T47D (cell line): ENCODE results near the gene SNPH.

Experiments
- DNase-seq, 2 experiments: peaks; one replicate each; pipeline versions ENCODE4 v3.0.0 to v3.0.0-alpha.2; 2011 to 2012; ENCODE audit warnings: low read depth in 1 of 2, low spot score in 1 of 2
- JUND ChIP-seq: IDR thresholded peaks from 2 replicates; pipeline ENCODE4 v1.6.1; 2012; ENCODE audit warnings: low read depth
- in situ Hi-C: cut with HindIII; loops from 2 replicates; pipeline ENCODE4 v1.10.0; 2016; ENCODE audit warnings: low sequenced_read_pairs, low pct_unique_long_range_greater_than_20kb

Gene SNPH

DNA sequence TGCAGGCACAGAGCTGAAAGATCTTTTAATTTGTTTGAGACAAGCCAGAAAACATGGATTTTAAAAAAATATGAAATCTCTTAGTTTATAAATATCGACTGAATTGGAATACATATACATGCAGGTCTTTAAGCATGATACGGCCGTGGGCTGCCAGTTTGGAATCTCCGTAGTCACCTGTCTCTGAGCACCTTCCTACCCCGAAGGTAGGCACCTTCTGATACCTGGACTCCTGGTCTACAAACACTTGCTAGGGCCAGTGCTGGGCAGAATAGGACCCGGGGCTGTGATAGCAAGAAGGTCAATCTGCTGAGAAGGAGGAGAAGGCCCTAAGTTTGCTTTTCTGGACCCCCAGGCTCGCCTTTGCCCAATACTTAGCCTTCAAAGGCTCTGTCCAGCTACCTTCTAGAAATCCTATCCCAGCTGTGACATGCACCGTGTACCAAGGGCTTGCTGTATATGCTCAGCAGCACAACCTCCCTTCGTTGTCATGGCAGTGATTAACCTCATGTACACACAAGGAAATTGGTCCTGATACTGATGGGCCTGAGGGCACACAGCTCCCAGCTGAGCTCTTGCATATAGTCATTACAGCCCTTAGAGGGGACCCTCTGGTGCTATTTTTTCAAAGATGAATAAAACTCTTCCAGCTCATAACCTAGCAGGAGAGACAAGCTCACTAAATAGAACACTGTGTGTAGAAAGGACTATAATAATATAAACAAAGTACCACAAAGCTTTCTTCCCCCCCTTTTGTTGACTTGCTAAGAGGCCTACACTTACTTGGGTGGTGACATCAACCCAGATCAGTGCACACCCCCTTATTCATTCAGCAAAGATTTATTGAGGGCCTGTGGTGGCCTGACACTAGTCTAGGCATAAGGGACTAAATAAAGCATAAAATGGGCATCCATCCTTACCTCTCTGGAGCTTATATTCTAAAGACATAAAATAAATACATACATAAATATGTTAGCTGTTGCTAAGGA lies 17.7 kb downstream of the SNPH start:
- in situ Hi-C loops, result no loop called here
- no peak for DNase-seq

DNA sequence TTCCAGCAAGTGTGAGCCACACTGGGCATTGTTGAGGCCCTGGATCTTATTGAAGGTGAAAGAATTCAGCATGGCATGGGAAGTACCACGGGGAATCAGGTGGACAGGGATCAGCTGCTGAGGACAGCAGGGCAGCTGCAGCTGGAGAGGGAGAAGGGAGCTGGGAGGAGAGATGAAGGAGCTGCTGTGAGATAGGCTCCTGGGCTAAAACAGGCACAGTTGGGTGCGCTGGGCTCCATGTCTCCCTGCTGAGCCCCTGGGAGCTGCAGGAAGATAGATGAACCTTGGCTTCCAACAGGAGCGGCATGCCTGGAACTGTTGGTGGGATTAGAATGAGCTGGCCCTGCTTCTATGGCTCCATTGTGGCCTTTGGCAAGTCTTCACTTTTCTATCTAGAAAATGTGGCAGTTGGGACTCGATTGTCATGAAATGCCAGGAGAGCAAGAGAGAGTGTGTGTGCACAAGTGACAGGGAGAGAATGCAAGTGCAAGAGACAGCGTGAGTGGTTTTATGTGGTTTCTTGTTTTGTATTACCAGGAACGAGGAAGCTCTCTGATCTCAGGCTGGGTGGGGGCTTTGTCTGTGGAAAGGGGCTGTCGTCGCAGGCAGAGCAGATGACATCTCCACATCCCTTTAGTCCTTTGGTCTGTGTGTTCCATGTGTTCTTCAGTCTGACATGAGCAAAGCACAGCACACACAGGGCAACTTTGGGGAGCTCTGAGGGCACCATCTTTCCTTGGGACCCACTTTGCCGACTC lies 20.4 kb downstream of the SNPH start:
- in situ Hi-C loops, result no loop called here
- TF ChIP-seq JUND, result no peak
- DNase-seq, result no peak

More for the DNA sequence above, 17.7 kb downstream of the SNPH start:
- no peak for TF ChIP-seq JUND

DNA sequence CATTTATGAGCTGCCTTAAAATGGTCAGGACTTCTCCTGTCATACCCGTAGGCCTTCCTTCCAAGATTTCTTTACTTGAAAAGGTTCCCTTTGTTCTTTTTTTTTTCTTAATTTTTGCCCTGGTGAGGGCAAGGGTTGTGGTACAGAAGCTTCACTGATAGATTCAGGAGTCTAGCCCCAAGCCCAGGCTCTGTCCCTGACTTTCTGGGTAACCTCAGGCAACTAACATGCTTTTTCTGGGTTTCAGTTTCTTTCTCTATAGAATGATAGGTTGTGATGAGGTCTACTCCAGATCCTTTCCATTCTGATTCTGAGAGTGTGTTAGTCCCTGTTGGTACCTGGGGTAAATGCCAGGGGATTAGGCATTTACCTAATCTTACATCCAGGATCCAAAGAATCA lies 21.2 kb downstream of the SNPH start:
- no peak for DNase-seq
- TF ChIP-seq JUND, result no peak
- in situ Hi-C loops, result no loop called here

DNA sequence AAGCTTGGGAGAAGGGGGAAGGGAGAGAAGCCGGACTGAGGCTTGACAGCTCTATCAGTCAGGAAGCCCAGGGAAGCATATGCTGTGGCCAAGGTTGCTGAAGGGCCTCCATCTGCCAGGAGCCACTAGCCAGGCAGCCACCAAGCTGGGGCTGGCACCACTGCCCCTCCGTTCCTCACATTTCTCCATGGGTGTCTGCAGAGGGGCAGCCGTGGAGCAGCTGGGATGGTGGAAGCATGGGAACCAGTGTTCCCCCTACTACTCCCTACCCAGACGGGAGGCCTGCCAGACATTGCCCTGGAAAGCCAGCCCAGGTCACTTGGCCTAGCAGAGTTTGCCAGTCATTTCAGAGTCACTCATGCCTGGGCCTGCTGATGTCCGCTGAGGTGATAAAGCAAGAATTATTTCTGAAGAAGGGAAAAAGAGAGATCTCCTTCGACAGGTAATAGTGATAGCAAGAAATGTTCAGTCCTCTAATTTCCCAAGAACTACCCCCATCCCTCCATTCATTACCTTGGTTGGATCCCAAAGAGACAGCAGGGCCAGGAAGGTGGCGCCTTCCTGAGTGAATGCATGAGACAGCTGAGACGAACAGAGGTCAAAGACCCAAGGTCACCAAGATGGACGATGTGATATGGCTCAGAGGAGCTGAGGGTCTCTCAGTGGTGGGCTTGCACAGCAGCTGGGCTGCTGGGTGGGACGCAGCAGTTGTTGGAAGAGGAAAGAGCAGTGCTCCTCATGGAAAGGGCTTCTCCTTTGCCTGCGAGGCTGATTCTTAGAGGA lies 21.9 kb downstream of the SNPH start:
- DNase-seq, result no peak
- in situ Hi-C loops, result no loop called here
- no peak for TF ChIP-seq JUND

DNA sequence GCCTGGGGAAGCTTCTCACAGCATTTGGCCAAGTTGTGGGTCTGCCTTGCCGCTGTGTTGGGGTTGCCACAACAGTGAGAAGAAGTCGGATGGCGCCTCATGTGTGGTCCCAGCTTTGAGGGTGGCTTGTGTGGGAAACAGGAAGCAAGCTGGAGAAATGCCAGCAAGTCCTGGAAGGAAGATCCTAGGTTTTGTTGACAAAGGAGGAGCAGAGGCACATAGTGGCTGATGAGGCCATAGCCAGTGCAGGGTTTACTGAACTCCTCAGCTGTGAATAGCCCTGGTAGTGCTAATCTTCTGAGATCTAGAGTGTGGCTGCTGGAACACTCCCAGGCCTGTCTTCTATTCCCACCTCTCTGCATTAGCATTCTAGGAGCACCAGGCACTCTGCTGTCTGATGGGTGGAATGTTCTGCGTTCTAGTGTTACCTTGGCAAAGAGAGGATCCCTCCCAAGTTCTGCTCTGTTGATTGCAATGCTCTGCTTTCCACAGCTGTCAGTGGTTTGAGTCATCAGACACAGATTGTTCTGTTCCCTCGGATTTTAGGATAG lies 25.2 kb downstream of the SNPH start:
- no peak for DNase-seq
- in situ Hi-C loops, result no loop called here
- no peak for TF ChIP-seq JUND

DNA sequence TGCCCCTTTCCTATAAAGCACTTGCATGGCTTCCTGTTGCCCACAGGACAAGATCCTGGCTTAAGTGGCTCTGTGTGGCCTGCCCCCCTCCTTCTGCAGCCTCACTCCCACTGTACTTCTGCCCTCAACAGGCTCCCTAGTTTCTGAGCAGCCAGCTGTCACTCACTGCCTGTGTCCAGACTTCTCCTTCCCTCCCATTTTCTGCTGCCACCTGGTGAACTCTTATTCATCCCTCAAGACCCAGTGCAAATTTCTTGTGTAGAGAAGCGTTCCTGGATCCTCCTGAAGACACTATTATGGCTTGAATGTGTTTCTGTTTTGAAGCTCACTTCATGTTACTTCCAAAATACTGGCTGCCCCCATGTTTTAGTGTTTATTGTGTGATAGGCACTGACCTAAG lies 26.5 kb downstream of the SNPH start:
- DNase-seq, result no peak
- in situ Hi-C loops, result no loop called here
- no peak for TF ChIP-seq JUND

DNA sequence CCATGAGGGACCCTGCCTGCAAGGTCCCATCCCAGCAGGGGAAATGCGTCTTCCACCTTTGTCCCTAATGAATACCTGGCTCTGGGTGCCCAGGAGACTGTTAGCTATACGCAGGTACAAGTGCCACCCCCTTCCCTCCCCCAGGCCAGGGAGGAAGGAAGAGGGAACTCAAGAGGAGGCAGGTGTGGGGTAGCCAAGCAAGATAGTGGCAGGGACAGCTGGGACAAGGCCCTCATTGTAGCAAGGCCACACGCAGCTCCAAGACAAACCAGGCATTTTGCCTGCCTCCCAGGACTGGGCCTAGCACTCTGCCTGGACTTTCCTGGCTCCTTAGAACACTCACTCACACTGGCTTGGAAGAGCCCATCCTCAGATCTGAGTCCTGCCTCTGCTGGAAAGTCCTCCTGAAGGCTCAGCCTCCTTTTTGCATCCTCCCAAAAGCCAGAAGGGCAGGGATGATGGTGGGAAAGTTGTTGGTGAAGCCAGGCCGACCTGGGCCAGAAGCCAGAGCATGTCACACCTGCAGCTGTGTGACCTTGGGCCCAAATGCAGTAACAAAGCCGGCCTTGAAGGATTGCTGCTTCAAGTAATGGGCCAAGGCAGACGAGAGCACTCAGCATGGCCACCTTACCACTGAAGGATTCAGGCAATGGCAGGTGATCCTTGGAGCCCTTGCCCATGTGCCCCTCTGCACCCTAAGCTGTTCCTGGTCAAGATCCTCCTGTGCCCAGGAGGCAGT lies 27.7 kb downstream of the SNPH start:
- in situ Hi-C loops, result no loop called here
- no peak for DNase-seq
- TF ChIP-seq JUND, result no peak

DNA sequence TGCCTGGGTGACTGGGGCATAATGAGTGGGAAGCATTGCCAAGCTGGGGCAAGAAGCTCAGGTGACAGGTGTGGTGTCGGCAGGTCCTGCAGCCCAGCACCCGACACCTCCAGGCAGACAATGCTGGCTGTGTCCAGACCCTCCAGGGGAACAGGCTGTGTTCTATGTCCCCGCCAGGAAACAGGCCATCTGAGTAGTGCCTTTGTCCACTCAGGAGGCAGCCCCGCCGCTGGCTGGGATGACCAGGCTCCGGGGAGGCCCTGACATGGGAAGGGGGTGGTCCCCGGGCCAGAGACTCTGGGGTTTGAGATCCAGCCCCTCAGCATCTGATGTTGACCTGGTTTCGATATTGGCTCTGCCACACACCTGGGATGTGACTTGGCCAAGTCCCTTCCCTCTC lies 28.4 kb downstream of the SNPH start:
- no peak for TF ChIP-seq JUND
- in situ Hi-C loops, result no loop called here
- no peak for DNase-seq

DNA sequence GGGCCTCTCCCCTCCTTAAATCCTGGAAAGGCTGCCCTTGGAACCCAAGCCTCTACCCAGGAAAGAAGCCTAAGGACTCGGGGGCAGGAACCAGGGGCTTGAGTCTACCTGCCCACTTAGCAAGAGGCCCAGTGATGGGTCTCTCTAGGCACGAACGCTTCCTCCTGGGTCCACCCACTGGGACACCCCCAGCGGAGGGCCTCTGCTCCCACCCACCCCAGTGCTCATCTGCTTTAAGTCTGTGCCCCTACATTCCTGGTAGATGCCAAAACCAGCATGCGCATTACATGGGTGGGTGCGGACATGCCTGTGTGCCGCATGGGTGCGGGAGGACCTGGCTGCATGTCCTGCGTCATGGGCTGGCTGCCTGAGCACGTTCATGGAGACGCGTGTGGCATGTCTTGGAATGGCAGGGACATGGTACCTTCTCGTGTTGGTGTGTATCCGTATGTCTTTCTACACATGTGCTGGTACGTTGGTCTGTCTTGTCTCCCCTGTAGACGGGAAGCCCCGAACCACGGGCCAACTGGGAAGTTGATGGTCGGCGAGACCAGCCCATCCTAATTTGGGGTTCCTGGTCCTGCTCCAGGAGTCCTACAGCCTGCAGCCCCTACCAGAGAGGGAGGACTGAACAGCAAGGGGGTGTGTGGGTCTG lies 29.3 kb downstream of the SNPH start:
- no peak for DNase-seq
- in situ Hi-C loops, result no loop called here
- TF ChIP-seq JUND, result no peak

DNA sequence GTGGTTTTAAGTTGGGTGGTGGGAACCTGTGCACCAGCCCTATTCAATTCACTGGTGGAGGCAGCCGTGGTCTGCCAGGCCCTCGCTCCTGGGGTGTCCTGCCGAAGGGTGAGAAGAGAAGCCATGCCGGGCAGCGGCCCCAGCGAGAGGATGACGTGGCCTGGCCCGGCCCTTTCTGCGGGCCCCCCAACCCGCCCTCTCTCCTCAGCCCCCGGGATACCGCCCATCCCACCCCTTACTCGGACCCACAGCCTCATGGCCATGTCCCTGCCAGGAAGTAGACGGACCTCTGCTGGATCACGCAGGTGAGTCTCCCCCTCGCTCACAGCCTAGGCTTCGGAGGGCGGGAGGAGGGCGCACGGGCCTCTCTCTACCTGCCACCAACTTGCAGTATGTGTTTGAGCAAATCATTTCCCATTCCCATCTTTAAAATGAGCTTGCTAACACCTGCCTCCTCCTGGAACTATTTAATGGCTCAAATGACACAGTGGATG lies 30.1 kb downstream of the SNPH start:
- DNase-seq, result no peak
- no peak for TF ChIP-seq JUND
- in situ Hi-C loops, result no loop called here

DNA sequence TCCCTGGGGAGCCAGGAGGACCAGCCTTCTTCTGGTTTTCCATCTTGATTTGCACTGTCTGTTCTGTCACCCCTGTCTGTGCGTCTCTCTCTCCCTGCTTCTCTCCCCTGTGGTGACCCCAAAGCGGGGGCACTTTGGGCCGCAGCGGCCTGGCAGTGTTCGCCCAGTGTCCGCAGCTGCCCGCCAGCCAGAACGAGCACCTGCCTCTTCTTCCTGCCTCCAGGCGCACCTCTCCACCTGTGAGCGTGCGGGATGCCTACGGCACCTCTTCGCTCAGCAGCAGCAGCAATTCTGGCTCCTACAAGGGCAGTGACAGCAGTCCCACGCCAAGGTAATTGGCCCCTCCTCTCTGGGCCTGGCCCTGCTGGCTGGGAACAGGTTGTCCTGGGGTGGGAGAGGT lies 30.8 kb downstream of the SNPH start:
- TF ChIP-seq JUND, result no peak
- no peak for DNase-seq
- in situ Hi-C loops, result no loop called here

DNA sequence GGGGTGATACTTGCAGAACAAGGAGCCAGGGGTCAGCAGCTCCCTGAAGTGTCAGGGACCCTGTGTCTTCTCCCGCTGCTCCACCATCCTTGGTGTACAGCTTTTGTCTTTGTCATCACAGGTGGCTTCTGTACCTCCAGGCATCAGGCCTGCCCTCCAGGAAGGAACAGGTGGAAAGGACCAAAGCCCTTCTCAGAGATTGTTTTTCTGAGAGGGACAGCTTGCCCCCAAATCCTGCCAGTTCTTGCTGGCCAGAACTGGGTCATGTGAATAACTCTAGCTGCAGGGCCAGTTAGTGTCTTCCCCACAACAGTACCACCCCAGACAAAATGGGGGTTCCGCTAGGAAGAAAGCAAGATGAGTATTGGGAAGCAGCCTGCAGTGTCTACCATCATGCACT lies 31.4 kb downstream of the SNPH start:
- DNase-seq, result no peak
- in situ Hi-C loops, result no loop called here
- TF ChIP-seq JUND, result no peak
